IMR-90 (cell line): ENCODE results near the gene BOD1L1. TPM values are rescaled to one million over a fixed set of nuclear protein-coding genes. Genes with fewer than 3 reads are reported as not detected.

Experiments
- ATAC-seq: fragments of 200-7000 bp; cut with Tn5 transposase; 2 replicates; pipeline ENCODE4 v1.9.1; 2020; ENCODE audit warnings: low read depth, mild to moderate bottlenecking, moderate library complexity
- BruUV-seq: library from RNA; stranded (reverse); fragments of 400-500 nt; replicated peaks from 2 replicates; lab custom pipeline; 2021; lab: Mats Ljungman, UMichigan
- CTCF ChIA-PET: fragments of 300-600 bp; formaldehyde crosslinking; extraction: SDS; loops from one replicate; lab custom pipeline; 2021; ENCODE audit warnings: antibody characterized with exemption; lab: Yijun Ruan, JAX
- POLR2A ChIA-PET: fragments of 300-600 bp; sonication (Branson Sonifier 250); formaldehyde crosslinking; loops from one replicate; lab custom pipeline; 2022; ENCODE audit warnings: antibody characterized with exemption; ENCODE audit not compliant: unreplicated experiment; lab: Charles Lee
- DNase-seq: peaks from one replicate; pipeline ENCODE4 v3.0.0; 2013
- H2AFZ ChIP-seq: replicated peaks from 2 replicates; pipeline ENCODE3; 2013; ENCODE audit warnings: low read length, mild to moderate bottlenecking; ENCODE audit not compliant: poor library complexity
- H2AK5ac ChIP-seq: 2 replicates; pipeline ENCODE4 v1.6.1; 2013; ENCODE audit warnings: low read depth, low read length, inconsistent platforms
- H2AK9ac ChIP-seq: replicated peaks from 2 replicates; pipeline ENCODE3; 2013; ENCODE audit warnings: mild to moderate bottlenecking, low read depth, low read length, moderate library complexity; ENCODE audit not compliant: poor library complexity
- H2BK120ac ChIP-seq: 2 replicates; pipeline ENCODE4 v1.6.1; 2013; ENCODE audit warnings: low read depth, low read length, inconsistent platforms
- H2BK15ac ChIP-seq: 3 replicates; pipeline ENCODE4 v1.6.1; 2013; ENCODE audit warnings: low read depth, low read length, inconsistent platforms
- H2BK20ac ChIP-seq: 2 replicates; pipeline ENCODE4 v1.6.1; 2013; ENCODE audit warnings: low read depth, mild to moderate bottlenecking, inconsistent platforms, low read length, moderate library complexity
- H2BK5ac ChIP-seq: 2 replicates; pipeline ENCODE4 v1.6.1; 2013; ENCODE audit warnings: mild to moderate bottlenecking, low read depth, low read length, inconsistent platforms; ENCODE audit not compliant: poor library complexity, severe bottlenecking
- H3K14ac ChIP-seq: replicated peaks from 2 replicates; pipeline ENCODE4 v1.6.1; 2013; ENCODE audit warnings: low read depth, low read length, inconsistent platforms
- H3K18ac ChIP-seq: 2 replicates; pipeline ENCODE4 v1.6.1; 2013; ENCODE audit warnings: low read depth, low read length, control low read depth
- H3K23ac ChIP-seq: 2 replicates; pipeline ENCODE4 v1.6.1; 2013; ENCODE audit warnings: low read depth, low read length, inconsistent platforms
- H3K27ac ChIP-seq: 2 replicates; pipeline ENCODE4 v1.5.1; 2013; ENCODE audit warnings: mild to moderate bottlenecking, control low read depth, low read length; ENCODE audit not compliant: insufficient read depth
- H3K27me3 ChIP-seq: 2 replicates; pipeline ENCODE4 v1.6.1; 2013; ENCODE audit warnings: low read length; ENCODE audit not compliant: control insufficient read depth, insufficient read depth
- H3K36me3 ChIP-seq: 2 replicates; pipeline ENCODE4 v1.6.1; 2013; ENCODE audit warnings: low read length, mixed read lengths; ENCODE audit not compliant: control insufficient read depth, insufficient read depth
- H3K4ac ChIP-seq: 2 replicates; pipeline ENCODE4 v1.6.1; 2013; ENCODE audit warnings: low read depth, low read length, inconsistent platforms
- H3K4me1 ChIP-seq: 2 replicates; pipeline ENCODE4 v1.6.1; 2013; ENCODE audit warnings: low read length, mixed read lengths; ENCODE audit not compliant: control insufficient read depth, insufficient read depth
- H3K4me2 ChIP-seq: 2 replicates; pipeline ENCODE4 v1.6.1; 2013; ENCODE audit warnings: low read depth, mild to moderate bottlenecking, control low read depth, low read length, moderate library complexity
- H3K4me3 ChIP-seq: 2 replicates; pipeline ENCODE4 v1.5.1; 2013; ENCODE audit warnings: low read depth, mild to moderate bottlenecking, control low read depth, low read length, moderate library complexity; ENCODE audit not compliant: insufficient read depth
- H3K56ac ChIP-seq: 2 replicates; pipeline ENCODE4 v1.6.1; 2013; ENCODE audit warnings: low read length, inconsistent platforms; ENCODE audit not compliant: insufficient read depth; ENCODE audit errors: extremely low read depth
- H3K79me1 ChIP-seq, 2 experiments: 2 replicates each; pipeline ENCODE4 v1.6.1; 2013; ENCODE audit warnings: low read length in 2 of 2, inconsistent platforms in 1 of 2, low read depth in 1 of 2
- H3K9ac ChIP-seq: 2 replicates; pipeline ENCODE4 v1.6.1; 2013; ENCODE audit warnings: low read depth, low read length, control low read depth
- H3K9me1 ChIP-seq: 2 replicates; pipeline ENCODE4 v1.6.1; 2013; ENCODE audit warnings: low read length, inconsistent platforms; ENCODE audit not compliant: insufficient read depth
- H3K9me3 ChIP-seq: 2 replicates; pipeline ENCODE4 v1.6.1; 2013; ENCODE audit warnings: low read length; ENCODE audit not compliant: control insufficient read depth, insufficient read depth
- H4K20me1 ChIP-seq: 2 replicates; pipeline ENCODE4 v1.6.1; 2013; ENCODE audit warnings: low read length, inconsistent platforms; ENCODE audit not compliant: insufficient read depth
- H4K5ac ChIP-seq: 2 replicates; pipeline ENCODE4 v1.6.1; 2013; ENCODE audit warnings: mild to moderate bottlenecking, low read depth, low read length, control low read depth
- H4K8ac ChIP-seq, 2 experiments: 2 replicates each; pipeline ENCODE4 v1.6.1; 2013; ENCODE audit warnings: low read depth in 2 of 2, low read length in 2 of 2, control low read depth in 1 of 2, inconsistent platforms in 1 of 2
- H4K91ac ChIP-seq: 2 replicates; pipeline ENCODE4 v1.6.1; 2013; ENCODE audit warnings: low read depth, low read length, inconsistent platforms; ENCODE audit not compliant: insufficient read depth
- BHLHE40 ChIP-seq: fragments of 150-350 bp; IDR thresholded peaks from 2 replicates; pipeline ENCODE4 v1.6.1; 2016; ENCODE audit warnings: mild to moderate bottlenecking, low read depth, low read length
- CHD1 ChIP-seq: IDR thresholded peaks from 2 replicates; pipeline ENCODE4 v1.6.1; 2012; ENCODE audit warnings: low read depth, low read length, improper control_type of control experiment
- ELK1 ChIP-seq: fragments of 150-350 bp; IDR thresholded peaks from 2 replicates; pipeline ENCODE4 v1.6.1; 2016; ENCODE audit warnings: low read depth, mild to moderate bottlenecking, low read length, moderate library complexity, borderline replicate concordance
- FOS ChIP-seq: fragments of 150-350 bp; IDR thresholded peaks from 2 replicates; pipeline ENCODE4 v1.6.1; 2016; ENCODE audit warnings: low read depth, low read length
- MAFK ChIP-seq: IDR thresholded peaks from 2 replicates; pipeline ENCODE4 v1.6.1; 2012; ENCODE audit warnings: low read depth, low read length, improper control_type of control experiment
- MAZ ChIP-seq: IDR thresholded peaks from 2 replicates; pipeline ENCODE4 v1.6.1; 2012; ENCODE audit warnings: low read depth, mild to moderate bottlenecking, low read length, improper control_type of control experiment, moderate library complexity, borderline replicate concordance
- POLR2A ChIP-seq: IDR thresholded peaks from 2 replicates; pipeline ENCODE4 v1.6.1; 2012; ENCODE audit warnings: mild to moderate bottlenecking, low read depth, low read length
- RAD21 ChIP-seq: IDR thresholded peaks from 2 replicates; pipeline ENCODE4 v1.6.1; 2012; ENCODE audit warnings: low read length, improper control_type of control experiment
- SMC3 ChIP-seq: fragments of 150-350 bp; IDR thresholded peaks from 2 replicates; pipeline ENCODE4 v1.6.1; 2016; ENCODE audit warnings: low read depth, mild to moderate bottlenecking, antibody characterized with exemption, low read length, moderate library complexity
- USF2 ChIP-seq: fragments of 150-350 bp; IDR thresholded peaks from 2 replicates; pipeline ENCODE4 v1.6.1; 2017; ENCODE audit warnings: mild to moderate bottlenecking, antibody characterized with exemption, low read length, low read depth
- WGBS, 2 experiments: methylation state at CpG; one replicate each; pipeline versions ENCODE4 v1.1.5 to v1.1.7; 2013; ENCODE audit warnings: missing lambda C conversion rate in 2 of 2; ENCODE audit not compliant: insufficient read length in 1 of 2; ENCODE audit errors: extremely low coverage in 2 of 2; 5-methylcytosine and 5-hydroxymethylcytosine counted together
- dilution Hi-C: fragments of 300-500 bp; cut with HindIII; formaldehyde crosslinking; loops from one replicate; pipeline ENCODE4 v1.14.3; 2018; ENCODE audit warnings: low sequenced_read_pairs; ENCODE audit not compliant: unreplicated experiment
- in situ Hi-C: fragments of 300-500 bp; cut with MboI; formaldehyde crosslinking; loops from 3 replicates; pipeline ENCODE4 v1.14.3; 2019; ENCODE audit warnings: low sequenced_read_pairs, inconsistent platforms, mixed read lengths
- intact Hi-C: fragments of 100-400 bp; cut with micrococcal nuclease; formaldehyde crosslinking; loops from 2 replicates; pipeline ENCODE4 v1.10.0; 2022
- polyA plus RNA-seq, 3 experiments: library from polyadenylated mRNA; depleted of rRNA; stranded (reverse); fragments of >200 nt; gene quantifications; 2 replicates each; pipeline ENCODE4 v1.2.3, GENCODE V29; 2012; ENCODE audit warnings: low replicate concordance in 1 of 3
- total RNA-seq: library from RNA; depleted of rRNA; stranded (reverse); fragments of >200 nt; gene quantifications from 2 replicates; pipeline ENCODE4 v1.2.3, GENCODE V29; 2012

BOD1L1 gene
- total and polyA plus RNA-seq, 2 of the 4 experiments (the other 2 are of a cell fraction) = 13.5 to 26.9 TPM

DNA sequence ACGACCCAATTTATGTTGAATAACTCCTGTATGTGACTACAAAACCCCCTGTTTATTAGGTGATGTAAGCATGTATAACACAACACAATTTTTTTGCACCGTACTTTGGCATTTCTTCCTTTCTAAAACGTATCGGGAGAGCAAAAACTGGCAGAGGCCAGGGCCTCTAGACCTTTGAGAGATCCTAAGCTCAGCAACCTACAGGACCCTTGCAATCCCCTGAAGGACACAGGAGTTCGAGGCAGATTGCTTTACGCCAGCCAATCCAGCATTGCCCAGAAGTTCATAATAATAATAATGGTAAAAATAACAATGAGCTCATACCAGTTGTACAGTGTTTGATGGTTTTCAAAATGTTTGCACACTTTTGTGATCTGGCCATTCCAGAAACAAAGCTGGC lies 90.9 kb downstream of the BOD1L1 start:
- DNase-seq (no peak), ATAC-seq (no peak)
- ChIA-PET POLR2A (no interaction called here), CTCF (no interaction called here)
- H4K5ac ChIP-seq = no peak overlapping the region
- WGBS, 2 experiments = no CpG with 5 or more reads among the region's 6 CpGs
- H2BK20ac ChIP-seq = no peak overlapping the region
- H3K79me1 ChIP-seq = no peaks in the 10 kb centered on the region
- BruUV-seq = no TSS peak
- H2AK9ac ChIP-seq = no peak overlapping the region
- no peak overlapping the region for H3K4me3 ChIP-seq
- H3K9me1 ChIP-seq = no peaks in the 10 kb centered on the region
- dilution Hi-C loops (no loop called here), in situ Hi-C loops (no loop called here), intact Hi-C loops (no loop called here)
- H2BK120ac ChIP-seq = no peak overlapping the region
- no peak overlapping the region for H3K56ac ChIP-seq
- H3K36me3 ChIP-seq = no peaks in the 10 kb centered on the region
- H3K14ac ChIP-seq = no peak overlapping the region
- H2AK5ac ChIP-seq = no peak overlapping the region
- no peak overlapping the region for H3K18ac ChIP-seq
- H3K23ac ChIP-seq = no peak overlapping the region
- H3K4ac ChIP-seq = no peak overlapping the region
- no peaks in the 10 kb centered on the region for H4K20me1 ChIP-seq
- no peak overlapping the region for H3K9ac ChIP-seq
- no peak overlapping the region for H4K8ac ChIP-seq
- H3K27me3 ChIP-seq = peaks cover 96% of the 10 kb centered on the region
- TF ChIP-seq FOS (no peak), CHD1 (no peak), BHLHE40 (no peak), MAFK (no peak), MAZ (no peak), SMC3 (no peak), RAD21 (no peak), ELK1 (no peak), USF2 (no peak), POLR2A (no peak)
- H4K91ac ChIP-seq = no peak overlapping the region
- H2BK15ac ChIP-seq = no peak overlapping the region
- H3K4me1 ChIP-seq = no peaks in the 10 kb centered on the region
- no peak overlapping the region for H3K27ac ChIP-seq
- H2AFZ ChIP-seq = no peak overlapping the region
- H3K9me3 ChIP-seq = peaks cover 14% of the 10 kb centered on the region
- no peak overlapping the region for H3K4me2 ChIP-seq
- H2BK5ac ChIP-seq = no peak overlapping the region
